GM12878 (cell line): ENCODE data around the gene SELENOH. TPM values are rescaled to one million over a fixed set of nuclear protein-coding genes. Genes with fewer than 3 reads are reported as not detected.

Source experiments
- ATAC-seq: fragments of 200-7000 bp; cut with Tn5 transposase; 3 replicates; pipeline ENCODE4 v1.9.1; 2020; ENCODE audit warnings: mild to moderate bottlenecking, moderate library complexity
- BruUV-seq: library from RNA; stranded (reverse); fragments of 400-500 nt; replicated peaks from 2 replicates; lab custom pipeline; 2021; lab: Mats Ljungman, UMichigan
- CTCF ChIA-PET: fragments of 300-600 bp; sonication (Branson Sonifier 250); formaldehyde crosslinking; extraction: SDS; loops from one replicate; lab custom pipeline; 2021; ENCODE audit warnings: inconsistent platforms; lab: Yijun Ruan, JAX
- POLR2A ChIA-PET: fragments of 350-600 bp; formaldehyde crosslinking; extraction: SDS; loops from one replicate; lab custom pipeline; 2021; ENCODE audit warnings: inconsistent platforms; lab: Charles Lee
- RAD21 ChIA-PET: fragments of 300-600 bp; sonication (Branson Sonifier 250); formaldehyde crosslinking; loops from one replicate; lab custom pipeline; 2023; ENCODE audit warnings: antibody characterized with exemption; ENCODE audit not compliant: unreplicated experiment; lab: Charles Lee
- SMC1A ChIA-PET: fragments of 300-600 bp; sonication (Branson Sonifier 250); formaldehyde crosslinking; loops from one replicate; lab custom pipeline; 2023; ENCODE audit not compliant: unreplicated experiment, uncharacterized antibody; lab: Charles Lee
- DNase-seq: peaks from one replicate; pipeline ENCODE4 v3.0.0-alpha.2; 2011; ENCODE audit warnings: low read depth, low spot score
- FAIRE-seq: peaks from 3 replicates; lab custom pipeline; 2011; peaks lifted over from hg19 to GRCh38; lab: Jason Lieb, UNC
- H2AFZ ChIP-seq: 2 replicates; pipeline ENCODE4 v1.6.0; 2011; ENCODE audit warnings: low read depth, low read length, control low read depth; ENCODE audit not compliant: control insufficient read depth
- H3K27ac ChIP-seq: 2 replicates; pipeline ENCODE4 v1.5.1; 2011; ENCODE audit warnings: control low read depth; ENCODE audit not compliant: control insufficient read depth, insufficient read depth
- H3K27me3 ChIP-seq, 2 experiments: replicated peaks in 1 of 2; 2 replicates each; pipeline versions ENCODE4 v1.6.0 to v1.6.1; 2011; ENCODE audit warnings: low read length in 1 of 2; ENCODE audit not compliant: control insufficient read depth in 2 of 2, insufficient read depth in 2 of 2
- H3K36me3 ChIP-seq, 2 experiments: 2 replicates each; pipeline ENCODE4 v1.5.1; 2011; ENCODE audit warnings: low read length in 1 of 2; ENCODE audit not compliant: control insufficient read depth in 2 of 2, insufficient read depth in 2 of 2
- H3K4me1 ChIP-seq: 2 replicates; pipeline ENCODE4 v1.6.1; 2011; ENCODE audit warnings: mild to moderate bottlenecking, low read length, moderate library complexity, mixed read lengths; ENCODE audit not compliant: control insufficient read depth, insufficient read depth
- H3K4me2 ChIP-seq: 2 replicates; pipeline ENCODE4 v1.6.0; 2011; ENCODE audit warnings: control low read depth; ENCODE audit not compliant: control insufficient read depth, insufficient read depth
- H3K4me3 ChIP-seq: fragments of 200-600 bp; sonication (generic); 2 replicates; pipeline ENCODE4 v1.5.1; 2016
- H3K79me2 ChIP-seq: 2 replicates; pipeline ENCODE4 v1.6.0; 2011; ENCODE audit warnings: low read length; ENCODE audit not compliant: control insufficient read depth, insufficient read depth
- H3K9ac ChIP-seq: 2 replicates; pipeline ENCODE4 v1.8.0; 2011; ENCODE audit warnings: low read length, control low read depth, mixed read lengths; ENCODE audit not compliant: control insufficient read depth, insufficient read depth
- H3K9me3 ChIP-seq: replicated peaks from 3 replicates; pipeline ENCODE4 v1.5.1; 2011; ENCODE audit warnings: mild to moderate bottlenecking, low read length; ENCODE audit not compliant: control insufficient read depth, insufficient read depth
- H4K20me1 ChIP-seq: 2 replicates; pipeline ENCODE4 v1.6.0; 2011; ENCODE audit not compliant: control insufficient read depth, insufficient read depth
- BCLAF1 ChIP-seq: fragments of 450-650 bp; IDR thresholded peaks from 2 replicates; pipeline ENCODE4 v1.6.1; 2017; ENCODE audit warnings: antibody characterized with exemption, mild to moderate bottlenecking, moderate library complexity
- CHD1 ChIP-seq: IDR thresholded peaks from 2 replicates; pipeline ENCODE4 v1.6.1; 2012; ENCODE audit warnings: low read depth, low read length, improper control_type of control experiment
- EZH2 ChIP-seq: IDR thresholded peaks from 2 replicates; pipeline ENCODE4 v1.6.1; 2012; ENCODE audit warnings: low read depth, mild to moderate bottlenecking, control low read depth, inconsistent platforms, low read length, borderline replicate concordance; ENCODE audit not compliant: control insufficient read depth
- NRF1 ChIP-seq: conservative IDR thresholded peaks from 2 replicates; pipeline ENCODE4 v1.6.1; 2011; ENCODE audit warnings: mild to moderate bottlenecking, low read depth, low read length, improper control_type of control experiment
- POU2F2 ChIP-seq: IDR thresholded peaks from 3 replicates; pipeline ENCODE4 v1.6.1; 2011; ENCODE audit warnings: low read depth, mild to moderate bottlenecking, low read length, borderline replicate concordance
- RAD21 ChIP-seq: IDR thresholded peaks from 2 replicates; pipeline ENCODE4 v1.6.1; 2011; ENCODE audit warnings: mild to moderate bottlenecking, low read depth, low read length, moderate library complexity; ENCODE audit not compliant: insufficient read depth
- SPI1 ChIP-seq: IDR thresholded peaks from 2 replicates; pipeline ENCODE4 v1.6.1; 2011; ENCODE audit warnings: low read depth, mild to moderate bottlenecking, low read length, moderate library complexity, borderline replicate concordance; ENCODE audit not compliant: insufficient read depth
- SREBF2 ChIP-seq: IDR thresholded peaks from 2 replicates; pipeline ENCODE4 v1.6.1; 2012; ENCODE audit warnings: mild to moderate bottlenecking, low read length
- YY1 ChIP-seq: IDR thresholded peaks from 2 replicates; pipeline ENCODE4 v1.6.1; 2011; ENCODE audit warnings: low read depth, mild to moderate bottlenecking, low read length
- WGBS: methylation state at CpG from one replicate; pipeline ENCODE4 v1.1.6; 2016; ENCODE audit warnings: low lambda C conversion rate; ENCODE audit not compliant: insufficient replicate concordance, insufficient coverage; ENCODE audit errors: missing lambda C conversion rate; 5-methylcytosine and 5-hydroxymethylcytosine counted together
- in situ Hi-C: fragments of 300-500 bp; cut with MboI; formaldehyde crosslinking; loops from 9 replicates; pipeline ENCODE4 v1.14.3; 2018; ENCODE audit warnings: mixed read lengths
- intact Hi-C: fragments of 100-400 bp; cut with micrococcal nuclease; formaldehyde crosslinking; loops from one replicate; pipeline ENCODE4 v1.14.2; 2022; ENCODE audit not compliant: unreplicated experiment
- polyA plus RNA-seq, 11 experiments: library from polyadenylated mRNA; depleted of rRNA in 4 of 11; unstranded in 6 of 11; stranded (reverse) in 5 of 11; fragments of >200 nt; fragmentation: Nextera tagmentation in 4 of 11; fragmentation: Illumina TruSeq in 1 of 11; extraction: Ambion mirVana in 4 of 11; extraction: Trizol in 1 of 11; gene quantifications; 1 replicate in 1 of 11; 2 replicates in 10 of 11; pipeline versions ENCODE4 v1.2.1 to v1.2.3, GENCODE V29; 2011 to 2016; ENCODE audit warnings: inconsistent platforms in 2 of 11, missing spikeins in 2 of 11, low read depth in 1 of 11
- total RNA-seq, 4 experiments: library from RNA; depleted of rRNA in 3 of 4; stranded (reverse); fragments of >200 nt in 3 of 4; fragmentation: Illumina TruSeq in 1 of 4; extraction: Trizol in 1 of 4; gene quantifications; 2 replicates each; pipeline versions ENCODE4 v1.2.1 to v1.2.3, GENCODE V29; 2013 to 2021

SELENOH gene
- total and polyA plus RNA-seq, 10 of the 15 experiments (the other 5 are each of a cell fraction or from before 2014, with no cell fraction given): 20.3 to 458 (median 200) TPM

GRCh38 chr11:57744357-57744756 is 3.1 kb downstream of the SELENOH start:
- DNase-seq (no peak), ATAC-seq (no peak), FAIRE-seq (no peak)
- intact Hi-C loops: no loop called here
- no peaks in the 10 kb centered on the region for H4K20me1 ChIP-seq
- CTCF ChIA-PET: interaction anchor here (0.5 to 12.2 kb wide), 3 partner anchors 11 to 324 kb away, joined by 3 to 227 read pairs (median 4); no protein-coding TSS in a partner anchor
- peaks cover 12 to 17% of the 10 kb centered on the region in 2 experiments for H3K36me3 ChIP-seq
- WGBS: 27% methylated on average over 2 of the region's 2 CpGs
- H3K4me2 ChIP-seq: no peak overlapping the region
- H3K4me3 ChIP-seq: no peak overlapping the region
- POLR2A ChIA-PET: interaction anchor here (0.8 to 6.4 kb wide), 2 partner anchors 16 to 31 kb away, joined by 4 to 63 read pairs; partner anchors contain the start of gene CTNND1
- RAD21 ChIA-PET: interaction anchor here (1.0 to 1.5 kb wide), 2 partner anchors 20 to 30 kb away, joined by 3 read pairs; no protein-coding TSS in a partner anchor
- H3K4me1 ChIP-seq: no peaks in the 10 kb centered on the region
- H3K79me2 ChIP-seq: peaks cover 21% of the 10 kb centered on the region
- no peaks in the 10 kb centered on the region for H3K27me3 ChIP-seq
- no peak overlapping the region for H2AFZ ChIP-seq
- TF ChIP-seq POU2F2 (no peak), EZH2 (no peak), SREBF2 (no peak), YY1 (no peak), CHD1 (no peak), BCLAF1 (no peak), RAD21 (no peak), SPI1 (no peak), NRF1 (no peak)
- H3K27ac ChIP-seq: no peak overlapping the region
- H3K9ac ChIP-seq: no peak overlapping the region
- SMC1A ChIA-PET: interaction anchor here (0.8 to 8.3 kb wide), 7 partner anchors 13 to 82 kb away, joined by 3 to 83 read pairs (median 4); partner anchors contain the start of gene CTNND1
- no peaks in the 10 kb centered on the region for H3K9me3 ChIP-seq
- BruUV-seq: no TSS peak
- in situ Hi-C loops: no loop called here
